ENCODE measurements around the gene AGMO. TPM values are rescaled to one million over a fixed set of nuclear protein-coding genes. Genes with fewer than 3 reads are reported as not detected.

The AGMO gene
- polyA plus RNA-seq, 3 donors: not detected

DNA sequence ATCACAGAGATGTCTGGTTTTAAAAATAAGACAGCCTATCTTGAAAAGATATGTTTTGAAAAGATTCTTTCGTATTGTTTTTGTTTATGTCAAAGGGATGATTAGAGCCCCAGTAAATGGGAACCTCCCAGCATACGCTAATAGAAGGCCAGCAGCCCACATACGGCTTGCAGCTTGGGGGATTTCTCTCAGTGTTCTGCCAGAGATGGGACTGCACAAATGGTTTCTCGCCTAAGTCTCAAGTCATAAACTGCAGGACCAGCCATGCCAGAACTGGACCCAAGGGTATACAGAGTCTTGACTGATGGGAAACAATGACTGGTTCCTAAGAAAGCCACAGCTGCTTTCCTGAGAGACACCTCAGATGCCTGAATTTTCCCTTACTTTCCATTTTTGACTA, 352.4 kb downstream of the AGMO start:
- H3K27me3 ChIP-seq (ENCODE audit: control insufficient read depth in 2 of 2, insufficient read depth in 2 of 2, low read length in 2 of 2): no peaks in the 10 kb centered on the region
- H3K4me1 Mint-ChIP-seq: no peaks in the 10 kb centered on the region
- no peak overlapping the region for H3K4me3 ChIP-seq (replicated peaks in 1 of 3; ENCODE audit: low read depth in 2 of 3, low read length in 3 of 3)
- H3K4me3 Mint-ChIP-seq: no peak overlapping the region
- no peaks in the 10 kb centered on the region for H4K20me1 ChIP-seq (ENCODE audit: insufficient read depth, low read length)
- WGBS (ENCODE audit: insufficient coverage): 95% methylated on average over 3 of the region's 4 CpGs
- no peaks in the 10 kb centered on the region for H3K4me1 ChIP-seq (ENCODE audit: control insufficient read depth in 1 of 2, insufficient read depth in 2 of 2, low read length in 2 of 2)
- DNase-seq: no peak
- H3K79me2 ChIP-seq (ENCODE audit: insufficient read depth, low read length): no peaks in the 10 kb centered on the region
- no peaks in the 10 kb centered on the region for H3K27me3 Mint-ChIP-seq (ENCODE audit: low read depth in 3 of 3)
- H3K4me2 ChIP-seq (replicated peaks; ENCODE audit: extremely low read depth, low read length, poor library complexity, severe bottlenecking): no peak overlapping the region
- no peaks in the 10 kb centered on the region for H3K36me3 Mint-ChIP-seq
- no peak overlapping the region for H3K9ac ChIP-seq (ENCODE audit: insufficient read depth, low read length, poor library complexity, severe bottlenecking)
- intact Hi-C loops (cut with micrococcal nuclease): no loop called here
- no peak overlapping the region for H3K27ac Mint-ChIP-seq
- peaks cover 0 to 4% (median 0%) of the 10 kb centered on the region in 7 donors for H3K9me3 Mint-ChIP-seq
- no peak overlapping the region for H3K27ac ChIP-seq (ENCODE audit: low read depth in 1 of 2, low read length in 2 of 2)
- H3K36me3 ChIP-seq (replicated peaks in 1 of 2; ENCODE audit: control insufficient read depth in 1 of 2, insufficient read depth in 2 of 2, low read length in 2 of 2): no peaks in the 10 kb centered on the region
- TF ChIP-seq, protein P1, sequence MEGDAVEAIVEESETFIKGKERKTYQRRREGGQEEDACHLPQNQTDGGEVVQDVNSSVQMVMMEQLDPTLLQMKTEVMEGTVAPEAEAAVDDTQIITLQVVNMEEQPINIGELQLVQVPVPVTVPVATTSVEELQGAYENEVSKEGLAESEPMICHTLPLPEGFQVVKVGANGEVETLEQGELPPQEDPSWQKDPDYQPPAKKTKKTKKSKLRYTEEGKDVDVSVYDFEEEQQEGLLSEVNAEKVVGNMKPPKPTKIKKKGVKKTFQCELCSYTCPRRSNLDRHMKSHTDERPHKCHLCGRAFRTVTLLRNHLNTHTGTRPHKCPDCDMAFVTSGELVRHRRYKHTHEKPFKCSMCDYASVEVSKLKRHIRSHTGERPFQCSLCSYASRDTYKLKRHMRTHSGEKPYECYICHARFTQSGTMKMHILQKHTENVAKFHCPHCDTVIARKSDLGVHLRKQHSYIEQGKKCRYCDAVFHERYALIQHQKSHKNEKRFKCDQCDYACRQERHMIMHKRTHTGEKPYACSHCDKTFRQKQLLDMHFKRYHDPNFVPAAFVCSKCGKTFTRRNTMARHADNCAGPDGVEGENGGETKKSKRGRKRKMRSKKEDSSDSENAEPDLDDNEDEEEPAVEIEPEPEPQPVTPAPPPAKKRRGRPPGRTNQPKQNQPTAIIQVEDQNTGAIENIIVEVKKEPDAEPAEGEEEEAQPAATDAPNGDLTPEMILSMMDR (IDR thresholded peaks at IDR 0.05): no peak
- no peak overlapping the region for H2AFZ ChIP-seq (ENCODE audit: insufficient read depth, low read depth, low read length, poor library complexity, severe bottlenecking)
- no peaks in the 10 kb centered on the region for H3K9me3 ChIP-seq (replicated peaks in 1 of 2; ENCODE audit: control insufficient read depth in 1 of 2, insufficient read depth in 1 of 2, low read length in 2 of 2)

DNA sequence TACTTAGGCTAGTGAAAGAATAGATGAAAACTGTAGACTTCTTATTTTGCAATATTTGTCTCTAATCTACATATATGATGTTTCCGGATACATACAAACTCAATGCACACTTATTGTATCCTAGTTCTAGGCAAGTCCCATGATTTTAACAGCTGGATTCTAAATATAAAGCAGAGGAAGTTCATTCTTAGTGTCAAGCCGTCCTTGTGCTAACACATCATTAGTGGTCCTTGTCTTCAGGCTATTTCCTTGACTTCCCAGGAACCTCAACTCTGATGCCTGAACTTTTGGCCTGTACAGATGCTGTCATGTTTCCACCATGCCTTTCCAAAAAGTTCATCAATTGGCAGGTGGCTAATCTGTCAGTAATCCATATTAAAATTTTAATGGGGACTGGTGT, 357.4 kb downstream of the AGMO start:
- Mint-ChIP-seq H3K4me1 (no peaks in the 10 kb centered on the region), H3K4me3 (no peak overlapping the region), H3K9me3 (peaks cover 0 to 4% (median 0%) of the 10 kb centered on the region in 7 donors), H3K27ac (no peak overlapping the region), H3K27me3 (ENCODE audit: low read depth in 3 of 3) (no peaks in the 10 kb centered on the region), H3K36me3 (no peaks in the 10 kb centered on the region)
- 17% methylated on average over 1 of the region's 2 CpGs for WGBS (ENCODE audit: insufficient coverage)
- TF ChIP-seq, protein P1 (IDR thresholded peaks at IDR 0.05): no peak
- Histone ChIP-seq H3K9me3 (replicated peaks in 1 of 2; ENCODE audit: control insufficient read depth in 1 of 2, insufficient read depth in 1 of 2, low read length in 2 of 2) (no peaks in the 10 kb centered on the region), H3K9ac (ENCODE audit: insufficient read depth, low read length, poor library complexity, severe bottlenecking) (no peak overlapping the region), H4K20me1 (ENCODE audit: insufficient read depth, low read length) (no peaks in the 10 kb centered on the region), H3K27me3 (ENCODE audit: control insufficient read depth in 2 of 2, insufficient read depth in 2 of 2, low read length in 2 of 2) (no peaks in the 10 kb centered on the region), H3K4me1 (ENCODE audit: control insufficient read depth in 1 of 2, insufficient read depth in 2 of 2, low read length in 2 of 2) (no peaks in the 10 kb centered on the region), H3K27ac (ENCODE audit: low read depth in 1 of 2, low read length in 2 of 2) (no peak overlapping the region), H3K36me3 (replicated peaks in 1 of 2; ENCODE audit: control insufficient read depth in 1 of 2, insufficient read depth in 2 of 2, low read length in 2 of 2) (no peaks in the 10 kb centered on the region), H3K79me2 (ENCODE audit: insufficient read depth, low read length) (no peaks in the 10 kb centered on the region), H3K4me3 (replicated peaks in 1 of 3; ENCODE audit: low read depth in 2 of 3, low read length in 3 of 3) (no peak overlapping the region), H2AFZ (ENCODE audit: insufficient read depth, low read depth, low read length, poor library complexity, severe bottlenecking) (no peak overlapping the region), H3K4me2 (replicated peaks; ENCODE audit: extremely low read depth, low read length, poor library complexity, severe bottlenecking) (no peak overlapping the region)
- DNase-seq: no peak
- intact Hi-C loops (cut with micrococcal nuclease): no loop called here
